HFF-Myc (cell line): ENCODE results near the gene CPA1.

Source experiments
- DNase-seq: peaks from one replicate; pipeline ENCODE4 v3.0.0-alpha.2; 2011; ENCODE audit warnings: low read depth; ENCODE audit errors: extremely low read depth
- H3K4me3 ChIP-seq: replicated peaks from 2 replicates; pipeline ENCODE4 v1.5.1; 2011; ENCODE audit warnings: low read depth, mild to moderate bottlenecking, control low read depth, low read length
- CTCF ChIP-seq: IDR thresholded peaks from 2 replicates; pipeline ENCODE4 v1.5.1; 2012; ENCODE audit warnings: mild to moderate bottlenecking, low read depth, low read length, control low read depth; ENCODE audit errors: missing control alignments

The CPA1 gene

GRCh38 chr7:130346941-130347340 is 33.4 kb upstream of the CPA1 start:
- DNase-seq = no peak
- TF ChIP-seq CTCF = no peak
- H3K4me3 ChIP-seq = no peak overlapping the region

- no peak overlapping the region for H3K4me3 ChIP-seq
- no peak for TF ChIP-seq CTCF
- DNase-seq = no peak
These were observed 30.1 kb upstream of the CPA1 start for GRCh38 chr7:130349911-130350782.

- no peak overlapping the region for H3K4me3 ChIP-seq
- DNase-seq = no peak
- no peak for TF ChIP-seq CTCF
These were observed 29.1 kb upstream of the CPA1 start for GRCh38 chr7:130350945-130351790.

- no peak for TF ChIP-seq CTCF
- DNase-seq = no peak
- no peak overlapping the region for H3K4me3 ChIP-seq
These were observed 28.6 kb upstream of the CPA1 start for GRCh38 chr7:130351791-130352090.

GRCh38 chr7:130352194-130353074 is 27.9 kb upstream of the CPA1 start:
- no peak overlapping the region for H3K4me3 ChIP-seq
- no peak for TF ChIP-seq CTCF
- no peak for DNase-seq

GRCh38 chr7:130353196-130353595 is 27.1 kb upstream of the CPA1 start:
- no peak for TF ChIP-seq CTCF
- no peak overlapping the region for H3K4me3 ChIP-seq
- DNase-seq = no peak
